ENCODE measurements around the gene EXOC3L4.

The EXOC3L4 gene

GRCh38 chr14:103121121-103121845 lies 26.8 kb downstream of the EXOC3L4 start:
- Mint-ChIP-seq H3K27me3 (peaks cover 24 to 50% of the 10 kb centered on the region in 2 donors), H3K9me3 (no peaks in the 10 kb centered on the region), H3K4me1 (ENCODE audit: low read depth in 2 of 2) (peaks cover 0 to 4% of the 10 kb centered on the region in 2 donors), H3K36me3 (ENCODE audit: insufficient read depth) (peaks cover 4% of the 10 kb centered on the region), H3K27ac (no peak overlapping the region), H3K4me3 (peak overlapping the region in 1 of 2 donors; percentile 26)
- ATAC-seq (replicated peaks) (no peak), DNase-seq (no peak)

DNA sequence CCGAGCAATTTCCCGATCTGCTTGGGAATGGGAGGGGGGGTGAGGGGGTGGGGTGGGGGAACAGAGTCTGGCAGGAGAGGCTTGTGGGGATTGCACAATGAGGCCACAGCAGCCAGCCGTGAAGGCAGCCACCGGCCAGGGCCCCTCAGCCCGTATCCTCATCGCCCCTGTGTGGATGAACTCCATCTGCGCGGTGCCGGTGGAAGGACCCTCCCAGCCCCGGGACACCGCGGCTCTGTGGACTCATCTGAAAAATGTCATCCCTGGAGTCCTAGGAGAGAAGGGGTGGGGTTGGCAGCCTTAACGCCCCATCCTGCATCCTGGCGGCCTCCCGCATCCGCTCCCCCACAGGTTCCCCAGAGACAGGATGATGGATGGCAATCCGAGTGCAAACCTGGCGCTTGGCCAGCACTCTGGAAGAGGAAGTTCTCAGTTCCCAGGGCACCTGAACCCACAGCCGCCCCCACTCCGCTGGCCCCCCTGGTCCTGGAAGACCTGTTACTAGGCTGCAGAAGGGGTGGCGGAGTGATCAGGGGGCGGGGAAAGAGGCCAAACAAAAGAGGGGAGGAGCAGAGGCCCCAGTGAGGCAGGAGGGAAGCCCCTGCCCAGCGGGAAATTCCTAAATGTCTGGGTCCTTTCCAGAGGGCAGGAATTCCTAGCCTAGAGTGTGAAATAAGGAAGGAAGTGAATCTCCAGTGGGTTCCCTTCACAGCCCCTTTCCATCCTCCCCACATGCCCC lies 27.5 kb downstream of the EXOC3L4 start:
- peaks cover 24 to 50% of the 10 kb centered on the region in 2 donors for H3K27me3 Mint-ChIP-seq

DNA sequence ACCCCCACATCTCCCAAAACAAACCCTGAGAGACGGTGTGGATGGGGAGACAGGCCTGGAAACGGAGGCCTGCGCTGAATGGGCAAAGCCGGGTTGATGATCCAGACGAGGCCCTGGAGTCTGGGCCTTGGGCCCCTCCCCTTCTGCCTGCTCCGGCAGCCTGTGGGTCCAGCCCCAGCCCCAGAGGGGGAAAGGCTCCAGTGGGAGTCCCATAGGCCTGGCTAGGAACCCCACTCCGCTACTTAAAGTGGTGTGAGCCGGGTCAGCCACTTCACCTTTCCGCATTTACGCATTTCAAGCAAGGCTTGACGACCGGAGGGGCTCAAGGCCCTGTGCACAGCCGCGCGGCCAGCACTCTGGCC lies 28.0 kb downstream of the EXOC3L4 start:
- Mint-ChIP-seq H3K27ac (no peak overlapping the region), H3K4me3 (peak overlapping the region in 1 of 2 donors; percentile 14), H3K27me3 (peaks cover 24 to 50% of the 10 kb centered on the region in 2 donors), H3K9me3 (no peaks in the 10 kb centered on the region), H3K4me1 (ENCODE audit: low read depth in 2 of 2) (peaks cover 0 to 5% of the 10 kb centered on the region in 2 donors), H3K36me3 (ENCODE audit: insufficient read depth) (peaks cover 6% of the 10 kb centered on the region)
- no peak for DNase-seq
- no peak for ATAC-seq (replicated peaks)

More for the DNA sequence above, 27.5 kb downstream of the EXOC3L4 start:
- Mint-ChIP-seq H3K27ac (no peak overlapping the region), H3K9me3 (no peaks in the 10 kb centered on the region), H3K36me3 (ENCODE audit: insufficient read depth) (peaks cover 6% of the 10 kb centered on the region), H3K4me1 (ENCODE audit: low read depth in 2 of 2) (peaks cover 0 to 5% of the 10 kb centered on the region in 2 donors), H3K4me3 (peak overlapping the region in 1 of 2 donors; percentile 35)
- ATAC-seq (replicated peaks), result no peak
- DNase-seq, result no peak

GRCh38 chr14:103122947-103123633 lies 28.6 kb downstream of the EXOC3L4 start, which contains the start of gene TNFAIP2:
Gene TNFAIP2 (plus strand): TSS chr14:103123461. CDS start chr14:103126458, 2,997 bp downstream.
- H3K36me3 Mint-ChIP-seq (ENCODE audit: insufficient read depth), result peaks cover 6% of the 10 kb centered on the region
- DNase-seq (no peak), ATAC-seq (replicated peaks) (peak; percentile 42)
- H3K27ac Mint-ChIP-seq, result no peak within 1 kb of the TSS
- H3K9me3 Mint-ChIP-seq, result no peaks in the 10 kb centered on the region
- peak within 1 kb of the TSS; percentile 36 to 61 for H3K4me3 Mint-ChIP-seq
- peaks cover 25 to 51% of the 10 kb centered on the region in 2 donors for H3K27me3 Mint-ChIP-seq
- peaks cover 0 to 5% of the 10 kb centered on the region in 2 donors for H3K4me1 Mint-ChIP-seq (ENCODE audit: low read depth in 2 of 2)

- ATAC-seq (replicated peaks), result no peak
- Mint-ChIP-seq H3K9me3 (no peaks in the 10 kb centered on the region), H3K4me3 (peak overlapping the region; percentile 36 to 61), H3K4me1 (ENCODE audit: low read depth in 2 of 2) (peaks cover 0 to 5% of the 10 kb centered on the region in 2 donors), H3K36me3 (ENCODE audit: insufficient read depth) (peaks cover 6% of the 10 kb centered on the region), H3K27ac (no peak overlapping the region), H3K27me3 (peaks cover 33 to 59% of the 10 kb centered on the region in 2 donors)
- DNase-seq, result no peak
Measured at GRCh38 chr14:103123634-103124500, 29.3 kb downstream of the EXOC3L4 start.

GRCh38 chr14:103124501-103125001 lies 30.0 kb downstream of the EXOC3L4 start:
- peak overlapping the region; percentile 36 to 61 for H3K4me3 Mint-ChIP-seq
- H3K36me3 Mint-ChIP-seq (ENCODE audit: insufficient read depth), result peaks cover 6% of the 10 kb centered on the region
- peaks cover 0 to 6% of the 10 kb centered on the region in 2 donors for H3K4me1 Mint-ChIP-seq (ENCODE audit: low read depth in 2 of 2)
- ATAC-seq (replicated peaks) (no peak), DNase-seq (no peak)
- H3K9me3 Mint-ChIP-seq, result no peaks in the 10 kb centered on the region
- H3K27me3 Mint-ChIP-seq, result peaks cover 40 to 66% of the 10 kb centered on the region in 2 donors
- no peak overlapping the region for H3K27ac Mint-ChIP-seq

- peak overlapping the region in 1 of 2 donors; percentile 24 for H3K27ac Mint-ChIP-seq
- no peaks in the 10 kb centered on the region for H3K9me3 Mint-ChIP-seq
- H3K4me1 Mint-ChIP-seq (ENCODE audit: low read depth in 2 of 2), result peaks cover 0 to 6% of the 10 kb centered on the region in 2 donors
- no peak for ATAC-seq (replicated peaks)
- H3K36me3 Mint-ChIP-seq (ENCODE audit: insufficient read depth), result peaks cover 6% of the 10 kb centered on the region
- peaks cover 40 to 66% of the 10 kb centered on the region in 2 donors for H3K27me3 Mint-ChIP-seq
- DNase-seq, result no peak
- H3K4me3 Mint-ChIP-seq, result no peak overlapping the region
Measured at GRCh38 chr14:103125098-103126070, 30.9 kb downstream of the EXOC3L4 start.

GRCh38 chr14:103126088-103126872 lies 31.8 kb downstream of the EXOC3L4 start:
- no peak overlapping the region for H3K27ac Mint-ChIP-seq
- ATAC-seq (replicated peaks), result no peak
- H3K36me3 Mint-ChIP-seq (ENCODE audit: insufficient read depth), result peaks cover 5% of the 10 kb centered on the region
- DNase-seq, result no peak
- H3K4me3 Mint-ChIP-seq, result peak overlapping the region in 1 of 2 donors; percentile 18
- H3K4me1 Mint-ChIP-seq (ENCODE audit: low read depth in 2 of 2), result peaks cover 0 to 6% of the 10 kb centered on the region in 2 donors
- H3K27me3 Mint-ChIP-seq, result peaks cover 38 to 66% of the 10 kb centered on the region in 2 donors
- H3K9me3 Mint-ChIP-seq, result no peaks in the 10 kb centered on the region

DNA sequence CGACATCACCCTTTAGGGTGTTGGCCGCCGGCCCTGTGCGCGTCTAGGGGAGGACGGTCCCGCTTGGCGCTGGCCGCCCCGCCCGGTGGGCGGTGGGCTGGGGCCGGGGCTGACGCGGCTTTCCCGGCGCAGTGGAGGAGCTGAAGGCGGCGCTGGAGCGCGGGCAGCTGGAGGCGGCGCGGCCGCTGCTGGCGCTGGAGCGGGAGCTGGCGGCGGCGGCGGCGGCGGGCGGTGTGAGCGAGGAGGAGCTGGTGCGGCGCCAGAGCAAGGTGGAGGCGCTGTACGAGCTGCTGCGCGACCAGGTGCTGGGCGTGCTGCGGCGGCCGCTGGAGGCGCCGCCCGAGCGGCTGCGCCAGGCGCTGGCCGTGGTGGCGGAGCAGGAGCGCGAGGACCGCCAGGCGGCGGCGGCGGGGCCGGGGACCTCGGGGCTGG lies 32.4 kb downstream of the EXOC3L4 start:
- no peak for ATAC-seq (replicated peaks)
- H3K4me1 Mint-ChIP-seq (ENCODE audit: low read depth in 2 of 2), result peaks cover 0 to 6% of the 10 kb centered on the region in 2 donors
- no peak for DNase-seq
- H3K27me3 Mint-ChIP-seq, result peaks cover 38 to 64% of the 10 kb centered on the region in 2 donors
- H3K27ac Mint-ChIP-seq, result no peak overlapping the region
- no peaks in the 10 kb centered on the region for H3K9me3 Mint-ChIP-seq
- peaks cover 3% of the 10 kb centered on the region for H3K36me3 Mint-ChIP-seq (ENCODE audit: insufficient read depth)
- H3K4me3 Mint-ChIP-seq, result no peak overlapping the region

DNA sequence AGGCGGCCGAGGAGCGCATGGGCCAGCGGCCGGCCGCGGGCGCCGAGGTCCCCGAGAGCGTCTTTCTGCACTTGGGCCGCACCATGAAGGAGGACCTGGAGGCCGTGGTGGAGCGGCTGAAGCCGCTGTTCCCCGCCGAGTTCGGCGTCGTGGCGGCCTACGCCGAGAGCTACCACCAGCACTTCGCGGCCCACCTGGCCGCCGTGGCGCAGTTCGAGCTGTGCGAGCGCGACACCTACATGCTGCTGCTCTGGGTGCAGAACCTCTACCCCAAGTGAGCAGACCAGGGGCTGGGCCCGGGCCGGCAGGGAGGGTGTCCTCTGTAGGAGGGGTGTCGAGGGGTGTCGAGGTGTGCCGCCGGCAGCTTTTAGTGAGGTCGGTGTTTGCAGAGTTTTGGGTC lies 32.8 kb downstream of the EXOC3L4 start:
- no peak overlapping the region for H3K4me3 Mint-ChIP-seq
- H3K4me1 Mint-ChIP-seq (ENCODE audit: low read depth in 2 of 2), result peaks cover 0 to 6% of the 10 kb centered on the region in 2 donors
- no peak overlapping the region for H3K27ac Mint-ChIP-seq
- DNase-seq, result no peak
- peaks cover 3% of the 10 kb centered on the region for H3K36me3 Mint-ChIP-seq (ENCODE audit: insufficient read depth)
- no peaks in the 10 kb centered on the region for H3K9me3 Mint-ChIP-seq
- H3K27me3 Mint-ChIP-seq, result peaks cover 33 to 59% of the 10 kb centered on the region in 2 donors
- ATAC-seq (replicated peaks), result no peak

Data from effector memory CD8-positive, alpha-beta T cell (primary cell).